Type B pancreatic cell (in vitro differentiated cells): ENCODE data around the gene CTNNA3. TPM values are rescaled to one million over a fixed set of nuclear protein-coding genes. Genes with fewer than 3 reads are reported as not detected.

ENCODE experiments used
- DNase-seq: peaks from one replicate; pipeline ENCODE4 v3.0.0; 2021; ENCODE audit warnings: mixed read lengths; ENCODE audit not compliant: unreplicated experiment; ENCODE audit errors: extremely low spot score
- H3K27ac Mint-ChIP-seq: 2 replicates; pipeline ENCODE4 v1.8.0; 2021; ENCODE audit warnings: mild to moderate bottlenecking, mixed read lengths
- H3K27me3 Mint-ChIP-seq: 2 replicates; pipeline ENCODE4 v1.8.0; 2021; ENCODE audit warnings: mixed read lengths
- H3K36me3 Mint-ChIP-seq: 2 replicates; pipeline ENCODE4 v1.8.0; 2021; ENCODE audit warnings: mixed read lengths
- H3K4me1 Mint-ChIP-seq: one replicate; pipeline ENCODE4 v1.8.0; 2021; ENCODE audit warnings: mixed read lengths; ENCODE audit not compliant: unreplicated experiment
- H3K4me3 Mint-ChIP-seq: 2 replicates; pipeline ENCODE4 v1.8.0; 2021; ENCODE audit warnings: mild to moderate bottlenecking, mixed read lengths
- H3K9me3 Mint-ChIP-seq: 2 replicates; pipeline ENCODE4 v1.8.0; 2021; ENCODE audit warnings: mixed read lengths
- total RNA-seq: library from RNA; stranded (reverse); gene quantifications from 2 replicates; pipeline ENCODE4 v1.2.1, GENCODE V29; 2021; ENCODE audit warnings: low replicate concordance
- TF ChIP-seq, protein P1 (sequence below): fragments of 200-600 bp; sonication (generic); conservative IDR thresholded peaks from 2 replicates; pipeline ENCODE4 v1.5.0; 2021; ENCODE audit warnings: antibody characterized with exemption, mild to moderate bottlenecking

CTNNA3 gene
- total RNA-seq, 1 donor from 2014 or later = 2.6 TPM

DNA sequence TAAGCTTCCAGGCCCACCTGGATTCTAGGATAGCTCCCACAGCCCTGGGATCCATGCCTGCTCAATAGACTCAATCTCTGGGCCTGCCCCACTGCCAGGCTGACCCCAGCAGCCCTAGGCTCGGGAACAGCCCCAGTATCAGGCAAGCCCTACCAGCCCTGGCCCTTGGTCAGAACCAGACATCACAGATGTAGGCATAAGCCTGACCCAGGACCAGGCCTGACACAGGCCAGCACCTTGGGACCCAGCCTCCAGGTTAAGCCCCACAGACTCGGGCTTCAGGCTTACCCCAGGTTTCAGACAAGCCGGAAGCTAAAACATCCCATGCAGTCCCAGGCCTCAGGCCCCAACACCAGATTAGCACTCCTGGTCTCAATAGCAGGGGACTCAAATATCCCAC is 1046.4 kb downstream of the CTNNA3 start:
- Mint-ChIP-seq H3K27ac (no peak overlapping the region), H3K4me3 (no peak overlapping the region), H3K27me3 (peaks cover 5% of the 10 kb centered on the region), H3K4me1 (no peaks in the 10 kb centered on the region), H3K9me3 (no peaks in the 10 kb centered on the region), H3K36me3 (no peaks in the 10 kb centered on the region)
- TF ChIP-seq, protein P1, sequence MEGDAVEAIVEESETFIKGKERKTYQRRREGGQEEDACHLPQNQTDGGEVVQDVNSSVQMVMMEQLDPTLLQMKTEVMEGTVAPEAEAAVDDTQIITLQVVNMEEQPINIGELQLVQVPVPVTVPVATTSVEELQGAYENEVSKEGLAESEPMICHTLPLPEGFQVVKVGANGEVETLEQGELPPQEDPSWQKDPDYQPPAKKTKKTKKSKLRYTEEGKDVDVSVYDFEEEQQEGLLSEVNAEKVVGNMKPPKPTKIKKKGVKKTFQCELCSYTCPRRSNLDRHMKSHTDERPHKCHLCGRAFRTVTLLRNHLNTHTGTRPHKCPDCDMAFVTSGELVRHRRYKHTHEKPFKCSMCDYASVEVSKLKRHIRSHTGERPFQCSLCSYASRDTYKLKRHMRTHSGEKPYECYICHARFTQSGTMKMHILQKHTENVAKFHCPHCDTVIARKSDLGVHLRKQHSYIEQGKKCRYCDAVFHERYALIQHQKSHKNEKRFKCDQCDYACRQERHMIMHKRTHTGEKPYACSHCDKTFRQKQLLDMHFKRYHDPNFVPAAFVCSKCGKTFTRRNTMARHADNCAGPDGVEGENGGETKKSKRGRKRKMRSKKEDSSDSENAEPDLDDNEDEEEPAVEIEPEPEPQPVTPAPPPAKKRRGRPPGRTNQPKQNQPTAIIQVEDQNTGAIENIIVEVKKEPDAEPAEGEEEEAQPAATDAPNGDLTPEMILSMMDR = no peak
- DNase-seq = no peak

DNA sequence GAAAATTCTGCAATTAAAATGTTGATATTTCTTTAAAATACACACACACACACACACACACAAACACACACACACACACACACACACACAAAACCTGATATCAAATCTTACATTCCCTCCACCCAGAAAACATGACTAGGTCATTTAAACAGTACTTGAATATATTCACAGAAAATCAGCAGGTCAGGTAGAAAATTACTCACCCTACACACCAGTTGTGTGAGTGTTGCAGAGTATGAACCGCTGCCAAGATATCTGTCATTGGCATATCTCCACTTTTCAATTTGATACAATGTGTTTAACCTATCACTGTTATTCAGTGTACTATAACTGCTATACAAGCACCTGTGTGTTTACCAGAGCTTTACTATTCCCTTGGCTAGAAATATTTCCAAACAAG is 1053.8 kb downstream of the CTNNA3 start:
- Mint-ChIP-seq H3K4me3 (no peak overlapping the region), H3K9me3 (no peaks in the 10 kb centered on the region), H3K27me3 (no peaks in the 10 kb centered on the region), H3K27ac (no peak overlapping the region), H3K4me1 (no peaks in the 10 kb centered on the region), H3K36me3 (no peaks in the 10 kb centered on the region)
- DNase-seq = no peak
- TF ChIP-seq, protein P1 = no peak

DNA sequence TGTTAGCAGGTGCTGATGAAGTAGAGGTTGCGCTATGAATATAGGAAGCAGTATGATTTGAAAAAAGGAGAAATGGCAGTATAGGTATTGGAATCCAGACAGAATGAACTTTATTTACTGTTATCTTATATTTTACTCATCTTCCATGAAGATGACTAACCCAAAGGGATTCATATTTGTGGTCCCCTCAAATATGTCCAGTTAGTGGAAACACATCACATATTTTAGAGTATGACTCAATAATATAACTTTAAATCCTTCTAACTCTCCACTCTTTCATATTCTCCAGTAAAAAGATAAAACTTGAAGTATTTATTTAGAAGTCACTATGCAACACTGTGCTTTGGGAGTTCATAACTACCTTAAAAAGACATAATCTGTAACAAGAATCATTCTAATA is 1056.6 kb downstream of the CTNNA3 start:
- TF ChIP-seq, protein P1 = no peak
- DNase-seq = no peak
- Mint-ChIP-seq H3K9me3 (no peaks in the 10 kb centered on the region), H3K4me1 (no peaks in the 10 kb centered on the region), H3K27ac (no peak overlapping the region), H3K27me3 (no peaks in the 10 kb centered on the region), H3K36me3 (no peaks in the 10 kb centered on the region), H3K4me3 (no peak overlapping the region)

DNA sequence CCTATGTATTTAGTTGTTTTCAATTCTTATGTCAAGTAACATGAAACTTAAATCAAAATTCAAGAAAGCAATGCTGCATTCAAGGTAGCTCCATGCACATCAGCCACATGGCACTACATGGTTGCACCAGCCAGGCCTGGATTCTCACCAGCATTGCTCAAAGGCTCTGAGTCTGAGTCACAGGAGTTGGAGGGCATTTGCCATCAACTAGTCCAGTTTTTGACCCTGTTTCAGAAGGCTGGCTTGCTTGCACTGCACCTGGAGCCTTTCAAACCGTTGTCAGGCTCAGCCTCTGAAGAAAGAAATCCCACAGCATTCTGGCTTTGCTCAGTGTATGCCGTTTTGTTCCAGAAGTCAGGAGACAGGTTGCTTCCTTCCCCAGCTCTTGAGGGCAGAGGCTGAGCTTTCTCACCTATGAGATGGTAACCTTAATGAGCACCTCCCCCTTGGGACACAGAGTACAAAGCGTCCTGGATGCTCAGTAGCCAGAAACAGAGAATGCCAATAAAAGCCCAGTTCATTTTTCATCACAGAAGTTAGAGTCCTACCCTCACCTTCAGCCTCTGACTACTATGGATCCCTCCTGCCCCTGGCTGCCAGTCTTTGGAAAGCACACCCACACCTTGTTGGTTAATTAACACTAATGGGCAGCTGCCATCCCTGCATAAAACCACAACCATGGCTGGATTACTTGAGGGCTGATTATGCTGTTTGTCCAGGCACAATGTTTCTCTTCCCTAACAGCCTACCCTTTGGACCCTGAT is 1058.5 kb downstream of the CTNNA3 start:
- no peaks in the 10 kb centered on the region for H3K4me1 Mint-ChIP-seq
- H3K4me3 Mint-ChIP-seq = no peak overlapping the region
- DNase-seq = no peak
- no peaks in the 10 kb centered on the region for H3K27me3 Mint-ChIP-seq
- H3K36me3 Mint-ChIP-seq = no peaks in the 10 kb centered on the region
- H3K27ac Mint-ChIP-seq = no peak overlapping the region
- TF ChIP-seq, protein P1 = no peak
- H3K9me3 Mint-ChIP-seq = no peaks in the 10 kb centered on the region

DNA sequence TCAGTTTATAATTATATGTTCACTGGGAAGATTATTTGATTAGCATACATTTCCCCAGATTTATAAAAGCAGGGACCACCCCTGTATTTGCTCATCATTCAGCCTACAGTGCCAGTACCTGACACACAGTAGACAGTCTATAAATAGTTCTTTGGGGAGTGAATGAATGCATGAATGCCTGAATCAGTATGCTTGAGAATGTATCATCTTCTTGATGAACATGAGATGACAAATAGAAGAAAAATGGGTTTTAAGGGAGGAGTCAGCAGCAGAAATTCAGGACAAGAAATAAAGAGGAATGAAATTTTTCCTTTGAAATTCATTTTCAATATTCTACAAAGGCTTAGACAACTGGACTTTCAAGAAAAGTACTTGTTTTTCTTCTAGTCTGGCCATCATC is 1066.0 kb downstream of the CTNNA3 start:
- TF ChIP-seq, protein P1 = no peak
- no peaks in the 10 kb centered on the region for H3K36me3 Mint-ChIP-seq
- H3K4me3 Mint-ChIP-seq = no peak overlapping the region
- no peaks in the 10 kb centered on the region for H3K27me3 Mint-ChIP-seq
- DNase-seq = no peak
- H3K27ac Mint-ChIP-seq = no peak overlapping the region
- H3K4me1 Mint-ChIP-seq = peaks cover 9% of the 10 kb centered on the region
- peaks cover 4% of the 10 kb centered on the region for H3K9me3 Mint-ChIP-seq
